Measurements from ENCODE around the gene VENTX.
"Not testable (repeated sequence)": the region's sequence is repeated elsewhere in the genome, so short reads cannot be mapped to it uniquely, and the experiment has no call there.

VENTX gene

DNA sequence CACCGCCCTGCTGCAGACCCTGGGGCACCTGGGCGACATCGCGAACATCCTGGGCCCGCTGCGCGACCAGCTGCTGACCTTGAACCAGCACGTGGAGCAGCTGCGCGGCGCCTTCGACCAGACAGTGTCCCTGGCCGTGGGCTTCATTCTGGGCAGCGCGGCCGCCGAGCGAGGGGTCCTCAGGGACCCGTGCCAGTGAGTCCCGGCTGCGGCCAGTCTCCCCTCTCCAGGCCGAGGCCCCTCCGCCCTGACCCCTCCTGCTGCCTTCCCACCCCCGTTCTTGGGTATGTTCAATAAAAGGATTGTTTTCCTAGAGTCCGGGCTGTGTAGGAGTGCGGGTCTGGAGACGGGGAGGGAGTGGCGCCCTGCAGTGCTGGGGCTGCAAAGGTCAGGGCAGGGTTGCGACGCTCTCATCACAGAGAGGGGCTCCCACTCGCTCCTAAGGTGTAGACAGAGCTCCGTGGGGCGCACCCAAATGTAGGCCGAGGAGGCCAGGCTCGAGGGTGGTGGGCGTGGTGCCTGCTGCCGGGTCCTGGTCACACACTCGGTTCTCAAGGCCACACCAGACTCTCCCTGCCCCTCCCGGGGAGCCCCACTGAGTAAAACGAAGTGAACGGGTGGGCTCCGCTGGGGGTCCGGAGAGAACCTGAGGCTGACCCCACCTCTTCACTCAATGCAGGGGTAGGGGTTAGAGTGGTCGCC is 6.3 kb upstream of the VENTX start:
- no peak for DNase-seq (ENCODE audit: low read depth)
- H3K4me3 ChIP-seq (ENCODE audit: low read length): no peak overlapping the region
- TF ChIP-seq, protein P1, sequence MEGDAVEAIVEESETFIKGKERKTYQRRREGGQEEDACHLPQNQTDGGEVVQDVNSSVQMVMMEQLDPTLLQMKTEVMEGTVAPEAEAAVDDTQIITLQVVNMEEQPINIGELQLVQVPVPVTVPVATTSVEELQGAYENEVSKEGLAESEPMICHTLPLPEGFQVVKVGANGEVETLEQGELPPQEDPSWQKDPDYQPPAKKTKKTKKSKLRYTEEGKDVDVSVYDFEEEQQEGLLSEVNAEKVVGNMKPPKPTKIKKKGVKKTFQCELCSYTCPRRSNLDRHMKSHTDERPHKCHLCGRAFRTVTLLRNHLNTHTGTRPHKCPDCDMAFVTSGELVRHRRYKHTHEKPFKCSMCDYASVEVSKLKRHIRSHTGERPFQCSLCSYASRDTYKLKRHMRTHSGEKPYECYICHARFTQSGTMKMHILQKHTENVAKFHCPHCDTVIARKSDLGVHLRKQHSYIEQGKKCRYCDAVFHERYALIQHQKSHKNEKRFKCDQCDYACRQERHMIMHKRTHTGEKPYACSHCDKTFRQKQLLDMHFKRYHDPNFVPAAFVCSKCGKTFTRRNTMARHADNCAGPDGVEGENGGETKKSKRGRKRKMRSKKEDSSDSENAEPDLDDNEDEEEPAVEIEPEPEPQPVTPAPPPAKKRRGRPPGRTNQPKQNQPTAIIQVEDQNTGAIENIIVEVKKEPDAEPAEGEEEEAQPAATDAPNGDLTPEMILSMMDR (conservative IDR thresholded peaks at IDR 0.05; ENCODE audit: low read length): no peak

- TF ChIP-seq, protein P1 (conservative IDR thresholded peaks at IDR 0.05; ENCODE audit: low read length): no peak
- no peak for DNase-seq (ENCODE audit: low read depth)
- no peak overlapping the region for H3K4me3 ChIP-seq (ENCODE audit: low read length)
These were observed 5.6 kb upstream of the VENTX start for GRCh38 chr10:133231946-133232574.

DNA sequence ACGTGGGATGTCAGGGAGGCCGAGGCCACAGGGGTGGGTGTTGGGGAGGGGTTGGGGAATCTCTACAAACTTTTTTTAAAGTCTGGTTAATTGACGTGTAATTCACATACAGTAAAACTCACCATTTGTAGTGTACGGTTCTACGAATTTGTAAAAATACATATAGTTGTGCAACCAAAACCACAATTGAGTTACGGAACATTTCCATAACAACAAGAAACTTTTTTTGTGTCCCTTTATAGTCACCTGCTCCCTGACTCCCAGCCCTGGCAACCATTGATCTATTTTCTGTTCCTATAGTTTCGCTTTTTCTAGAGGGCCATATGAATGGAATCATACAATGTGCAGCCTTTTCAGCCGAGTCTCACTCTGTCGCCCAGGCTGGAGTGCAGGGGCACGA is 2.9 kb upstream of the VENTX start:
- H3K4me3 ChIP-seq (ENCODE audit: low read length); DNase-seq (ENCODE audit: low read depth): not testable (repeated sequence)

GRCh38 chr10:133235265-133235855 is 2.3 kb upstream of the VENTX start:
- H3K4me3 ChIP-seq (ENCODE audit: low read length): no peak overlapping the region
- TF ChIP-seq, protein P1 (conservative IDR thresholded peaks at IDR 0.05; ENCODE audit: low read length): no peak
- no peak for DNase-seq (ENCODE audit: low read depth)

DNA sequence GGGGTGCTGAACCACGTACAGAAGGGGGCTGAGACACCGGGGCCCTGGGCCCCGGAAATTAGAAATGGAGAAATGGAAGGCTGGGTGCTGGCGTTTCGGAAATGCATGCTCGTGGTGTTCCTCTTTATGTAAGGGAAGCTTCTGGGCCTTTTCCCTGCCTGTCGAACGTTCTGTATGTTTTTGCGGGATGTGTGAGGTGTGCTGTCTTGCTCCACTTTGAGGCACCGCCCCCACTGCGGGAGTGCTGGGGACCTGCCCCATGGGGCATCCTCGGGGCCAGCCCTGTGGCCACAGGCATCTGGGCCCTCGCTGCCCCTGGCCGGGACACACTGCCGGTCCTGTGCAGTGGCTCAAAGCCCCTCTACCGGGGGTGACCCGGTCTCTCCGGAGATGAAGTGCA is 1.7 kb upstream of the VENTX start:
- no peak overlapping the region for H3K4me3 ChIP-seq (ENCODE audit: low read length)
- TF ChIP-seq, protein P1 (conservative IDR thresholded peaks at IDR 0.05; ENCODE audit: low read length): no peak
- no peak for DNase-seq (ENCODE audit: low read depth)

DNA sequence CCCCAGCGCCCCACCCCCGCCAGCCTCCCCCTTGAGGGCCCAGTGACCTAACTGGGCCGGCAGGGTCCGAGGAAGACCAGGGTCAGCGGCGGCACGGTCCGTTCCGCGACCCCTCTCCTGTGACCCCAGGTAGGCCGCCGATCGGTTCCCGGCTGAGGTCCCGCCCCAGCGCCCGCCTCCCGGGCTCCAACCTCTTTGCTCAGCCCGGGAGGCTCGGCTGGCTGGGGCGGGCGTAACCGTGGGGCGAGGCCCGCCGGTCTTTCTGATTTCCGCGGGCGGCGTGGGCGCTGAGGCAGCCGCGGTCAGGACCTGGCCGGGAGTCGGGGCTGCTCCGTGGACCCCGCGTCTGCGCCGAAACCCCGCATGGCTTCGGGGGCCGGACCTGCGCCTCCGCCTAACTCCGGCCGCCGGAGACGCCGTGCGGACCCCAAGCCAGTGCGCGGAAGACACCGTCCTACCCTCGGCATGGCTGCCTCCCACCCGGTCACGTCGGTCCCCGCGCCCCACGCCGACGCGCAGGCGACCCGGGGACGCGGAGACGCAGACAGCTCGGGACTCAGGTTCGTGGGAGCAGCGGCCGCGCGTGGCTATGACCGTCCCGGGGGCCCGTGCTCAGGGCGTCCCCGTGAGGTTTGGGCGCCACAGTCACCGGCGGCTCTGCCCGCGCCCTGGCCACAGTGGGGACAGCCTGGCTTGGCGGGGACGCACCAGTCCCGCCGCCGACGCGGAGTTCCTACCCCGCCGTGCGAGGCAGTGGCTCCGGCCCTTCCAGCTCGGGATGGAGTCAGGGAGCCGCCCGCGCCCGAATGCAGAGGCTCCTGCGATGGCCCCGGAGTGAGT is 1.0 kb upstream of the VENTX start:
- TF ChIP-seq, protein P1 (conservative IDR thresholded peaks at IDR 0.05; ENCODE audit: low read length): no peak
- no peak overlapping the region for H3K4me3 ChIP-seq (ENCODE audit: low read length)
- no peak for DNase-seq (ENCODE audit: low read depth)

DNA sequence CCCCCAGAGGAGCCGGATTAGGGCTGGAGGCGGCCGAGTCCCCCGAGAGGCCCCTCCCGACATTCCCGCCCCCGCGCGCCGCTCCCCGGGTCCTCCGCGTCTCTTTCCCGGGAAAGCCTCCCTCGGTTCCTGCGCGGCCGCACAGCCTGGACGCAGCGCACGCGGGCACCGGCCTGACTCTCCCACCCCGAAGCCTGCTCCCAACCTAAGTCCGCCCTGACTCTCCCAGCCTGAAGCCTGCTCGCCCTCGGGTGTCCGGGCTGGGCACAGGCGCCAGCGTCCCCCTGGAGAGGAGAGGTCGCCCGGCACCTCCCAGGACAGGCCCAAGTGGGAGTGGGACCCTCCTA is 441 bp upstream of the VENTX start:
- TF ChIP-seq, protein P1 (conservative IDR thresholded peaks at IDR 0.05; ENCODE audit: low read length): no peak
- H3K4me3 ChIP-seq (ENCODE audit: low read length): no peak overlapping the region
- DNase-seq (ENCODE audit: low read depth): no peak

All from AG10803 (cell line).